NCI-H446 treated with DMSO at 0.1 percent for 48 hours (cell line): Measurements from ENCODE around the gene RAI14.
"Not testable (repeated sequence)": the region's sequence is repeated elsewhere in the genome, so short reads cannot be mapped to it uniquely, and the experiment has no call there.

ENCODE experiments used
- DNase-seq: peaks from one replicate; lab custom pipeline; 2025; lab: John Stamatoyannopoulos, UW

RAI14 gene

GRCh38 chr5:34770486-34770885 is 114.4 kb downstream of the RAI14 start:
- DNase-seq: no peak

GRCh38 chr5:34771076-34771475 is 114.9 kb downstream of the RAI14 start:
- no peak for DNase-seq

GRCh38 chr5:34772267-34773098 is 116.4 kb downstream of the RAI14 start:
- DNase-seq: no peak

- DNase-seq: no peak
Observed at GRCh38 chr5:34774139-34774538, 118.0 kb downstream of the RAI14 start.

GRCh38 chr5:34774678-34775077 is 118.5 kb downstream of the RAI14 start:
- not testable (repeated sequence) for DNase-seq

GRCh38 chr5:34775886-34776285 is 119.8 kb downstream of the RAI14 start:
- DNase-seq: no peak

- no peak for DNase-seq
Observed at GRCh38 chr5:34778091-34778850, 122.1 kb downstream of the RAI14 start.

- peak; percentile 58 for DNase-seq
Observed at GRCh38 chr5:34783892-34784291, 127.8 kb downstream of the RAI14 start.

GRCh38 chr5:34787035-34787434 is 130.9 kb downstream of the RAI14 start:
- DNase-seq: no peak

- DNase-seq: peak; percentile 85
Observed at GRCh38 chr5:34789021-34789531, 132.9 kb downstream of the RAI14 start.

GRCh38 chr5:34789639-34790038 is 133.5 kb downstream of the RAI14 start:
- no peak for DNase-seq

- DNase-seq: no peak
Observed at GRCh38 chr5:34790069-34790468, 133.9 kb downstream of the RAI14 start.

- no peak for DNase-seq
Observed at GRCh38 chr5:34791761-34792244, 135.7 kb downstream of the RAI14 start.

- DNase-seq: no peak
Observed at GRCh38 chr5:34802834-34803563, 146.9 kb downstream of the RAI14 start.

- no peak for DNase-seq
Observed at GRCh38 chr5:34803974-34804732, 148.0 kb downstream of the RAI14 start.

GRCh38 chr5:34804913-34805312 is 148.8 kb downstream of the RAI14 start:
- no peak for DNase-seq

- DNase-seq: no peak
Observed at GRCh38 chr5:34806532-34806931, 150.4 kb downstream of the RAI14 start.

GRCh38 chr5:34811706-34812105 is 155.6 kb downstream of the RAI14 start:
- DNase-seq: no peak

GRCh38 chr5:34813509-34813908 is 157.4 kb downstream of the RAI14 start:
- no peak for DNase-seq

GRCh38 chr5:34817558-34818351 is 161.6 kb downstream of the RAI14 start:
- no peak for DNase-seq

GRCh38 chr5:34818717-34819116 is 162.6 kb downstream of the RAI14 start:
- no peak for DNase-seq
